GM19043 (cell line): ENCODE data around the gene MSL1.
A peak's percentile ranks its signal among the peaks of the same experiment; 100 is the strongest.
"Not testable (repeated sequence)": the region's sequence is repeated elsewhere in the genome, so short reads cannot be mapped to it uniquely, and the experiment has no call there.

Experiments used
- ATAC-seq: cut with Tn5 transposase; IDR thresholded peaks from one replicate; pipeline ENCODE4 v1.9.1; 2021; ENCODE audit warnings: low read depth; ENCODE audit not compliant: unreplicated experiment

Gene MSL1

GRCh38 chr17:40122999-40123810, 1.4 kb downstream of the MSL1 start:
- no peak for ATAC-seq

- ATAC-seq = no peak
Observed at GRCh38 chr17:40123811-40124114, 2.0 kb downstream of the MSL1 start.

- no peak for ATAC-seq
Observed at GRCh38 chr17:40124279-40125141, 2.7 kb downstream of the MSL1 start.

GRCh38 chr17:40129498-40129897, 7.7 kb downstream of the MSL1 start:
- ATAC-seq = no peak

- no peak for ATAC-seq
Observed at GRCh38 chr17:40130352-40131042, 8.7 kb downstream of the MSL1 start.

- no peak for ATAC-seq
Observed at GRCh38 chr17:40134184-40134583, 12.4 kb downstream of the MSL1 start.

- ATAC-seq = no peak
Observed at GRCh38 chr17:40135817-40136216, 14.0 kb downstream of the MSL1 start.

- peak; percentile 12 for ATAC-seq
Observed at GRCh38 chr17:40139566-40140058, 17.8 kb downstream of the MSL1 start.

- not testable (repeated sequence) for ATAC-seq
Observed at GRCh38 chr17:40143166-40143565, 21.4 kb downstream of the MSL1 start.

- ATAC-seq = no peak
Observed at GRCh38 chr17:40145476-40145875, 23.7 kb downstream of the MSL1 start.

GRCh38 chr17:40148527-40148926, 26.8 kb downstream of the MSL1 start:
- ATAC-seq = no peak

GRCh38 chr17:40150276-40150675, 28.5 kb downstream of the MSL1 start:
- ATAC-seq = no peak

- ATAC-seq = no peak
Observed at GRCh38 chr17:40151414-40151963, 29.7 kb downstream of the MSL1 start.

- no peak for ATAC-seq
Observed at GRCh38 chr17:40153603-40154236, 31.9 kb downstream of the MSL1 start.

- no peak for ATAC-seq
Observed at GRCh38 chr17:40157973-40158372, 36.2 kb downstream of the MSL1 start.

GRCh38 chr17:40158438-40159013, 36.8 kb downstream of the MSL1 start:
- no peak for ATAC-seq

- no peak for ATAC-seq
Observed at GRCh38 chr17:40159456-40159855, 37.7 kb downstream of the MSL1 start.

GRCh38 chr17:40167685-40168261, 46.0 kb downstream of the MSL1 start:
- ATAC-seq = no peak

GRCh38 chr17:40168262-40168832, 46.6 kb downstream of the MSL1 start:
- ATAC-seq = no peak
